COLO829 (cell line): ENCODE results near the gene ABCA2.

Experiments used
- DNase-seq: peaks from one replicate; pipeline ENCODE4 v3.0.0; 2012; ENCODE audit warnings: low spot score

ABCA2 gene

GRCh38 chr9:136964171-136964689 lies 63.8 kb downstream of the ABCA2 start:
- no peak for DNase-seq

DNA sequence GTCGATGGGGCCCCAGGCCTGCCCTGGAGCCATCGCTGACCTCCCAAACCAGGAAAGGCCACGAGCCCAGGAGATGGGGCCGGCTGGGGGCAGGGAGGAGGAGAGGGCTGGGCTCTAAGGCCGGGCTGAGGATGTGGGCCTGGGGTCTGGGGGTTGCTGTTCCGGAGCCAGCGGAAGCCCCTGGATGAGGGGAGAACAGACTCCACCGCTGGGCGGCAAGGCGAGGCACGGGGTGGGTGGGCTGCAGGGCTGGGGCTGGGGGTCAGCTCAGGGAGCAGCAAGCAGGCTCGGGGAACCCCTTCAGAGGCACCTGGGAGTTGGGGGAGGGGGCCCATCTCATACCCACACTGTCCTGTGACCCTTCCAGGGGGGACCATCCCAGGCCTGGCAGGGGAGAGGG lies 64.3 kb downstream of the ABCA2 start:
- DNase-seq = no peak

GRCh38 chr9:136963341-136963740 lies 64.7 kb downstream of the ABCA2 start:
- DNase-seq = no peak

GRCh38 chr9:136962701-136963248 lies 65.3 kb downstream of the ABCA2 start:
- no peak for DNase-seq

- DNase-seq = no peak
Measured at GRCh38 chr9:136962163-136962562, 65.9 kb downstream of the ABCA2 start.

- no peak for DNase-seq
Measured at GRCh38 chr9:136961279-136962065, 66.6 kb downstream of the ABCA2 start.

DNA sequence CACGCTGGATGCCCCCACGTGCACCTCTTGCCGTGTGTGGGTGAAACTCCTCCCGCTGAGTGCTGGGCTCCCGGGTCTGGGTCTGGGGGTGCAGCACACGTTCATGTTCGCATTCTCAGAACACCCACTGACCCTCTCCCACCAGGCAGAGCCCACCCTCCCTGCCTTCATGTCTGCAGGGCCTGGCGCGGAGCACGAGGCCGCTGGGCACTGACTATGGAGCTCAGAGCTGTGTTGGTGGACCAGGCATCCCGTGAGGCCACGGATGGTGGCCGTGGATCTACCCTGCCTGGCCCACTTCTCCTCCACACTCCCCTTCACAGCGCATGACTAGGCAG lies 67.1 kb downstream of the ABCA2 start:
- DNase-seq = no peak

- DNase-seq = no peak
Measured at GRCh38 chr9:136960212-136960937, 67.7 kb downstream of the ABCA2 start.

DNA sequence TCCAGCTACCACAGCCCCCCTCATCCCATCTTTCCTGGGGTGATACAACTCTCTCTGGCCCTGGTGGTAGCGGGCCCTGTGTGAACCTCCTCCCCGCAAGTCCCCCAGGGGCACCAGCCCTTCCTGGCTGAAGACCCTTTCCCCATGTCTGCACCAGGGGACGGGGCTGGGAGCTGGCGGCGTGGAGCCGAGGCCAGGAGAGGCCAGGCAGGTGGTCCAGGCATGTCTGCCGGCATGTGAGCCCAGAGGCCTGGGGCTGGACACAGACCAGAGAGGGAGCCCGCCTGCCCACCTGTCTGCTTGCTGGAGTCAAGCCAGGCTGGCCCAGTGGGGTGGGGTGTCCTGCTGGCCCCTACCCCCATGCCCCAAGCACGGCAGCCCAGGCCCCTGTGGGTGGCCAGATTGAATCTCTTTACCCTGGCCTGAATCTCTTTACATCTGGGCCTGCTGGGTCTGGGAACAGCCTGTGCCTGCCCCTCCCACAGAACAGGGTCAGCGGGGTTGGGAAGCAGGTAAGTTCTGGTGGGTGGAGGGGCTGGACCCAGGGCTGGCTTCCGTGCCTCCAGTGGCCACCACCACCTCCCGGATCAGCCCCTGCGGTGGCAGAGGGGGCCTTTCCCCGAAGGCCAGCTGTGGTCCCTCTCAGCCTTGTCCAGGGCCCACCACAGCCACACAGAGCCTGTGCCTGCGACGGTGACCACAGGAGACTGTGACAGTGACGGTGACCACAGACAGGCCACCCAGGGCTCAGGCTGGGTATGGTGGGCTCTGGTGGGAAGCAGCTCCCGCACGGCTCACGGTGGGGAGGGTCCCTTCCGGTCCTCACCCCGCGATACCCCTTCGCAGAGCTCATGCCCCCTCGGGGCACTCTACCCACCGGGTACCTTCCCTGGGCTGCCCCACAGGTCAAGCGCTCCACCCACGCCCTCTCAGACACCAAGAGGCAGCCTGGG lies 68.9 kb downstream of the ABCA2 start:
- no peak for DNase-seq

DNA sequence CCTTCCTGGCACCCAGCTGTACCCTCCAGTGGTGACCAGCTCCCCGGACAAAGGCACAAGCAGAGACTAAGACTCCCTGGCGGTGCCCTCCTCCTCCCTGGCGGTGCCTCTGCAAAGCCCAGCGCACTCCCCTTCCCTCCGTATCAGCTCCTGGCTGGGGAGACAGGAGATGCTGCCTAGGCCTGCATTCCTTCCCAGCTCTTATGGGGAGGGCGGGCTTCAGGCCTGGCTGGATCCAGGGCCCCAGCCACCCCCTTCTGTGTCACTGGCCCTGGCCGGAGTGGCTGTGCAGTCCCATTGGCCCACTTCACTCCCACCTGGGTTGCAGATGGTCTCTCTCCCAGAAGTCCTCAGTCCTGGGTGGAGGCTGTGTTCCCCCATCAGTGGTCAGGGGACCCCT lies 69.6 kb downstream of the ABCA2 start:
- no peak for DNase-seq

DNA sequence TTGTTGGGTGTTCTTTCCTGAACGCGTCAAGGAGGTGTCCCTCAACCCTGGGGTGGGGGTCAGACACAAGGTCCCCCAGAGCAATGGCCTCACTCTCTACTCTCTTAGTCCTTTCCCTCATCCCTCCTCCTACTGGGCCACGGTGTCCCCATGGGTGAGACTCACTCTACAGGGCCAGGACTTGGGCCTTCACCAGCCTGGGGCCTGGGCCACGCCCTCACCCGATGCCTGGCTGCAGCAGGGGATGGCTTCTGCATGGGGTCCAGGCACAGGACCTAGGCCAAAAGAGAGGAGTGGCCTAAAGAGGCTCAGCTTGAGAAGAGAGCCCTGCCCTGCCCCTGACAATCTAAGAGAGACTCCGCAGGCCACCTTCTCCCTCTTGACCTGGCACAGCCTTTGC lies 70.1 kb downstream of the ABCA2 start:
- no peak for DNase-seq

DNA sequence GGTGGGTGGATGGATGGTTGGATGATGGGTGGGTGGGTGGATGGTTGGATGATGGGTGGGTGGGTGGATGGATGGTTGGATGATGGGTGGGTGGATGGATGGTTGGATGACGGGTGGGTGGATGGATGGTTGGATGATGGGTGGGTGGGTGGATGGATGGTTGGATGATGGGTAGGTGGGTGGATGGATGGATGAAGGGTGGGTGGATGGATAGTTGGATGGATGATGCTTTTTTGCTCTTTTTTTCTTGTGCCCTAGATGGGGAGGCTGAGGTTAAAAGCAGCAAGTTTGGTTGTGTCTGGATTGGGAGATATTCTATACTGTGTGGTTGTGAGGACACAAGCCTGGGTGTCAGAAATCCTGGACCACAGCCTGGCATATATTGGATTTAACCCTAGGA lies 70.6 kb downstream of the ABCA2 start:
- no peak for DNase-seq
